Mesenteric fat pad (tissue), 1 donor: ENCODE data around the gene THAP3. TPM values are rescaled to one million over a fixed set of nuclear protein-coding genes. Genes with fewer than 3 reads are reported as not detected.
"Not testable (repeated sequence)": the region's sequence is repeated elsewhere in the genome, so short reads cannot be mapped to it uniquely, and the experiment has no call there.

Source experiments
- DNase-seq: peaks from one replicate; pipeline ENCODE4 v3.0.0-alpha.2; 2020; ENCODE audit warnings: low spot score
- total RNA-seq: library from RNA; stranded (reverse); fragmentation: NEBNext Ultra II Directional; extraction: Animal tissue kit (Norgen Biotek cat#: 25700); gene quantifications from one replicate; pipeline ENCODE4 v1.2.1, GENCODE V29; 2021
- donor health status: DM: yes; HTN: yes; CAD: no.

THAP3 gene
- total RNA-seq, 1 donor from 2014 or later = 13.3 TPM

- no peak for DNase-seq
These were observed 34.6 kb upstream of the THAP3 start for GRCh38 chr1:6590046-6590445.

DNA sequence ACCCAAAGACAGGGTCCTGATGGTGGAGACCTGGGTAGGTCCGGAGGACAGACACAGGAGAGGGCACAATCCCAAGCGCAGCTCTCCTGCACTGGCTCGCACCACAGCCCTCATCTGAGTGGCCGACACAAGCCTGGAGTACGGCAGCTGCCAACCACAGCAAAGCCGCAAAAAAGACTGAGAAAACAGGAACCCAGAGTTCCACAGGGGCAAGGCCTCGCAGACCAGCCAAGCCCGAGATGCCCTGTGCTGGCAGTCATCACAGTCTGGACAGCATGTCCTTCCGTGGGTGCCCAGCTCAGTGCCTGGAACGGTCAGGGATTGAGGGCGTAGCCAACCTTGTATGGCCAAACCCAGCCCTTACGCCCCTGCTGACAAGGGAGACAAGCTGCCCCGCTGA is 33.4 kb upstream of the THAP3 start:
- no peak for DNase-seq

GRCh38 chr1:6591644-6592043 is 33.0 kb upstream of the THAP3 start:
- no peak for DNase-seq

GRCh38 chr1:6592441-6592840 is 32.2 kb upstream of the THAP3 start:
- no peak for DNase-seq

- DNase-seq = no peak
These were observed 31.6 kb upstream of the THAP3 start for GRCh38 chr1:6592865-6593593.

GRCh38 chr1:6593810-6594209 is 30.9 kb upstream of the THAP3 start:
- DNase-seq = no peak

GRCh38 chr1:6594977-6595740 is 29.5 kb upstream of the THAP3 start:
- no peak for DNase-seq

GRCh38 chr1:6596351-6596750 is 28.3 kb upstream of the THAP3 start:
- DNase-seq = no peak

DNA sequence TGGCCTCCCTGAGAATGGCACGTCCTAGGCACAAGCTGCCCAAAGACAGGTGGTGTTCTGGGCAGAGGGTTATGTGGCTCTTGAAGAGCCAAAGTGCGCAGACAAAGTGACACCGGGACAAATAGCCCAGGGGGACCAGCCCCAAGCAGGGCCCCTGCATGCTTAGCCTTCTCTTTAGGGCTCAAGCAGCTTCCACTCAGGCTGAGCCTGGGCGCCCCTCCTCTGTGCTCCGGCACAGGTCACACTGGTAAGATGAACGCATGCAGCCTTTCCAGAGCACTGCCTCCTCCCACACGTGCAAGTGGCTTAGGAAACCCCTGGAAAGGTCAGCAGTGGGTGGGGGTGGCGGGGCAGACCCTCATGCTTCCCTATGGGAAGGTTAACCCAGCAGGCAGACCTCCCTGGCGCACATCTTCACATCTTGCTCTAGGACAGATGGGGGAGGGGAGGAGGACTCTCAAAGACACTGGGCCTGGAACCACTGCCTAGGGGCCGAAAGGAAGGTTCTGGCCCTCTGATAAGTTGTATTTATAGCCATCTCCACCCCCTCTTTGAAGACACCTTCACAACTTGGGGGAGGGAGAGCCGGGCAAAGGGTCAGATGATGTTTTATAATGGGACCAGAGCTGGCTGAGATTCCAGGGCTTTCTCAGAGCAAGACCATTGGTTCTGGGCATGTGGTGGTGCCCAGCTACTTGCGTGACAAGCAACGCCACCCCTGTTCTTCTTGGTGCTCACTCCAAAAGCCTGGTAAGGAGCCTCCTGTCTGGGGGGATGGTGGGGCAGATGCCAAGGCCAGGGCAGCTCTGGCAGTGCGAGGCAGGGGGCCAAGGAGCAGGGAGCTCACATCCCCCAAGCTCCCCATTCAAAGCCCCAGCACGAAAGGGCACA is 27.5 kb upstream of the THAP3 start:
- DNase-seq = no peak

GRCh38 chr1:6597777-6598131 is 26.9 kb upstream of the THAP3 start:
- DNase-seq = no peak

- no peak for DNase-seq
These were observed 25.3 kb upstream of the THAP3 start for GRCh38 chr1:6599141-6599975.

- DNase-seq = not testable (repeated sequence)
These were observed 24.7 kb upstream of the THAP3 start for GRCh38 chr1:6599991-6600390.

DNA sequence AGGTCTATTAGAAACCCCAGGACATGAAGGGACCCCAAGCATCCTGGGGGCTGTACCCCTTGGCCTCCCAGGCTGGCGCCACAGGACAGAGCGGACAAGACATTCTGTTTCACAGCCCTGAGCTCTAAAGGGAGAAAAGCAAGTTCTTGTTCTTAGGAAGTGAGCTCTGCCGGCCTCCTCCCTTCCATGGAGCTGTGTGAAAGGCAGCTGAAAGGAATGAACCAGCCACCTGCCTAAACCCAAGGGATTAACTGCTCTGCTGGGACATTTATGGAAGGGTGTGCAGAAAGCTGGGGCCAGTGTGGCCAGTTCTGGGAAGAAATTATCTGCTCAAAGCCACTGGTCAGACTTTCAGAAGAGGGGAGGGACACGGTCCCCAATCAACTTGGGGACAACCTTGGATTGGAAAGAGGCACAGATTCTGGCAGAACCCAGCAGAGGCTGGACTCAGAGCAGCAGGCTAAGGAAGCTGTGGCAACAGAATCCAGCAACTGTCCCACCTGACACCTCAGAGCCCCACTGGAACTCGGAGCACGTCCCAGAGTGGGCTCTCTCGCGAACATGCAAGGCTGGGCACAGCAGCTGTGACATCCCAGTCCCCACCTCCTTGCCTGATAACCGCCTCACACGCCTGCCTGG is 24.1 kb upstream of the THAP3 start:
- DNase-seq = no peak

DNA sequence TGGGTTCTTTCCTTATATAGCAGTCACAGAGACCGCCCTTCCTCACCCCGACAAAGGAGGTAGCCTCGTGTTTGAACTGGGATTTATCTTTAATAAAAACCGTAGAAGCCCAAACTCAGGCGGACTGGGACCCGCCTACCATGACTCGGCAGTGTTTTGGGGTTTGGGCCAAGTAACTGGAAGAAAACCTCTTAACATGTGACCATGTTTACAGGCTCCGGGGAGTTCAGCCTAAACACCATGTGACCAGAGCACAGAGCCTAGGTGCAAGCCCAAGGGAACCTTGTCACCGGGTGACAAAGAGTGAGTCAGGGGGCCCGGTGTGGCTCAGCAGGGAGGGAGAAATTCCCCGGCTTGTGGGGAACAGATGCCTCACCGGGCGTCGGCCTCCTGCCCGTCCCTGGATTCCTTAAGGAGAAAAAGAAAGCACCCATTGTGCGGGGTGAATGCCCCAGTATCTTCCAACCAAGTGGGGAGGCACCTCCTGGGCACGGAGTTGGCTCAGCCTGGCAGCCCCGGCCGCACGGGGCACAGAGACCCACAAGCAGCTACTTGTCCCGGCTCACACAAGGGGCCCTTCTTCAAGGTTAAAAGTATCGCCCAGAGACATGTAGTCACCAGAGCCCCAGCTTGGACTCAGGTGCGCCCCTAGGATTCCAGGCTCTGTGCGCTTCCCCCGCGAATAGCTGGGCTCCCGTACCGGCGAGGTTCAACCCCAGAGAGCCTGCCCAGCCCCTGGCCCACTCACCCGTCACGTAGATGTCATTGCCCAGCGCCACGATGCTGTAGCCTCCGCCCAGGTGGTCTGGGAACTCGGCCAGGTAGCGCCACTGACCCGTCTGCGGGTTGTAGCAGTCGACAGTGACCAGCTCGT is 23.4 kb upstream of the THAP3 start:
- no peak for DNase-seq

DNA sequence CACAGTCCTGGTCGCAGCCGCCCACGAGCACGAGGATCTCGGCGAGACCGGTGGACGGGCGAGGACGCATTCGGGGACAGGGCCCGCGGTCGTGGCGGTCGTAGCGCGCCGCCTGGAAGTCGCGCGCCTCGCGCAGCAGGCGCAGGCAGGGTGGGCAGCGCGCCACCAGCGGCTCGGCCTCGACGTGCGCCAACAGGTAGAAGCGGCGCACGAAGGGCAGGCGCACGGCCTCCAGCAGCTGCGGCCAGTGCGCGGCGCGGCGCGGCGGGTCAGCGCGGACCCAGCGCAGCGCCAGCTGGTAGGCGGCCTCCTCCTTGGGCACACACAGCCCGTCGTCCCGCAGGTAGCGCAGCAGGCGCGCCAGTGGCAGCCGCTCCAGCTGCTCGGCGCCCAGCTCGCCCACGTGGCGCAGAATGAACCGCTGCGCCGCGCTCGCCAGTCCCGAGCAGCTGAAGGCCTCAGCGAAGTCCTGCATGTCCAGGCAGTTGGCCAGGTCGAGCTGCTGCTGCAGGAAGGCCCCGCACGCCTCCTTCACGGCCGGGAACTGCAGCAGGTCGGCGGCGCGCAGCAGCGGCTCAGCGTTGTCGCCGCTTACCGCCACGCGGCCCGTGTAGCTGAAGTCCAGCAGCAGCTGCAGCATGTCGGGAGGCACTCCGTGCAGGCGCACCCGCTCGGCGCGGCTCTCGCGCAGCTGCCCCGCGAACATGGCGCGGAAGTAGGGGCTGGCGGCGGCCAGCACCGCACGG is 22.6 kb upstream of the THAP3 start:
- DNase-seq = no peak

GRCh38 chr1:6602669-6603237 is 21.9 kb upstream of the THAP3 start, which contains the start of gene KLHL21:
Gene KLHL21 (minus strand): TSS chr1:6602869. CDS start chr1:6602817, 52 bp downstream.
- DNase-seq = peak; percentile 98

DNA sequence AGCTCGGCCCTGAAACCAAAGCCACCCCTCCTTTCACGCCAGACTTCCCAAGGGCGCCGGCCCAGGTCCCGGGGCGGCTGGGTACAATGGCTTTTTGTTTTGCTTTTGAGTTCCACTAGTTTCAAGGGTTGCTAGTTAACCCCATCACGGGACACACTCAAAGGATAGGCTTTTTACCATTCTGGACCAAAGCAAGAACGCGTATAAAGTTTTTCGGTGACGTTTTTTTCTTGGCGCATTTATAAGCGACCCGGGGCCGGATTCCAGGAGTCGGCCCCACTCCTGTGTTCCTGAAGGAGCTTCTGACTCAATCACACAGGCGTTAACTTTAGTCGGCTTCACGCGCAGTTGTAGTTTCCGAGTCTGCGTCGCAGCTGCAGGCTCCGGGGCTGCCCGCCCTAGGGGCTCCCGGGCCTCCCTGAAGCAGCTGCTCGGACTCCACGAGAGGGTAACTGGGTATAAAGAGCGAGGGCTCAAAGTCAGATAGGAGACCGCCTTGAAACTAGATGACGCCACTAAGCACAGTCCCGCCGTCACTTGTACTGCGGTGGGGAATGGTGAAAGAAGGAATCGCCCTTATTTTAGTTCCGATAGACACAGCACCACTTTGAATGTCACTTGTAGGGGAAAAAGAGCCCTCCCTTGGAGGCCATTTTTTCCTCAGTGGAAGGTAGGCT is 21.3 kb upstream of the THAP3 start:
- no peak for DNase-seq
